ENCODE data around the gene MAIP1. TPM values are rescaled to one million over a fixed set of nuclear protein-coding genes. Genes with fewer than 3 reads are reported as not detected.
A peak's percentile ranks its signal among the peaks of the same experiment; 100 is the strongest.

The MAIP1 gene
- total RNA-seq, 2 experiments from 2014 or later = 19.2 to 20.0 TPM

GRCh38 chr2:199985625-199986207, 30.3 kb downstream of the MAIP1 start:
- Mint-ChIP-seq H3K27me3 (no peaks in the 10 kb centered on the region), H3K4me1 (peaks cover 5% of the 10 kb centered on the region), H3K27ac (no peak overlapping the region), H3K9me3 (peaks cover 1% of the 10 kb centered on the region), H3K36me3 (no peaks in the 10 kb centered on the region), H3K4me3 (no peak overlapping the region)
- DNase-seq = peak; percentile 40
- ATAC-seq (ENCODE audit: low read depth) = peak; percentile 83
- POLR2A ChIA-PET = interaction anchor here (0.6 to 0.9 kb wide), 2 partner anchors 9 to 482 kb away, joined by 3 to 4 read pairs; no protein-coding TSS in a partner anchor

GRCh38 chr2:199987586-199987985, 32.2 kb downstream of the MAIP1 start:
- no peak overlapping the region for H3K4me3 Mint-ChIP-seq
- no peak overlapping the region for H3K27ac Mint-ChIP-seq
- POLR2A ChIA-PET = no interaction called here
- peaks cover 1% of the 10 kb centered on the region for H3K9me3 Mint-ChIP-seq
- peaks cover 5% of the 10 kb centered on the region for H3K4me1 Mint-ChIP-seq
- no peaks in the 10 kb centered on the region for H3K36me3 Mint-ChIP-seq
- ATAC-seq (ENCODE audit: low read depth) (no peak), DNase-seq (no peak)
- no peaks in the 10 kb centered on the region for H3K27me3 Mint-ChIP-seq

- Mint-ChIP-seq H3K27ac (no peak overlapping the region), H3K27me3 (no peaks in the 10 kb centered on the region), H3K9me3 (peaks cover 1% of the 10 kb centered on the region), H3K4me1 (peaks cover 5% of the 10 kb centered on the region), H3K36me3 (no peaks in the 10 kb centered on the region), H3K4me3 (no peak overlapping the region)
- POLR2A ChIA-PET = no interaction called here
- no peak for DNase-seq
- ATAC-seq (ENCODE audit: low read depth) = no peak
Measured at GRCh38 chr2:199988151-199988550, 32.8 kb downstream of the MAIP1 start.

- peaks cover 1% of the 10 kb centered on the region for H3K9me3 Mint-ChIP-seq
- no peak overlapping the region for H3K27ac Mint-ChIP-seq
- no peaks in the 10 kb centered on the region for H3K27me3 Mint-ChIP-seq
- no peaks in the 10 kb centered on the region for H3K36me3 Mint-ChIP-seq
- no peak for DNase-seq
- POLR2A ChIA-PET = no interaction called here
- H3K4me1 Mint-ChIP-seq = peaks cover 5% of the 10 kb centered on the region
- H3K4me3 Mint-ChIP-seq = no peak overlapping the region
- ATAC-seq (ENCODE audit: low read depth) = no peak
Measured at GRCh38 chr2:199989822-199990221, 34.4 kb downstream of the MAIP1 start.

GRCh38 chr2:199991691-199992090, 36.3 kb downstream of the MAIP1 start:
- Mint-ChIP-seq H3K4me1 (no peaks in the 10 kb centered on the region), H3K27me3 (no peaks in the 10 kb centered on the region)
- POLR2A ChIA-PET = no interaction called here

GRCh38 chr2:199992296-199992695, 36.9 kb downstream of the MAIP1 start:
- H3K9me3 Mint-ChIP-seq = no peaks in the 10 kb centered on the region
- no peaks in the 10 kb centered on the region for H3K4me1 Mint-ChIP-seq
- no peak overlapping the region for H3K4me3 Mint-ChIP-seq
- no peaks in the 10 kb centered on the region for H3K27me3 Mint-ChIP-seq
- no peak for ATAC-seq (ENCODE audit: low read depth)
- DNase-seq = no peak
- no peaks in the 10 kb centered on the region for H3K36me3 Mint-ChIP-seq
- POLR2A ChIA-PET = no interaction called here
- no peak overlapping the region for H3K27ac Mint-ChIP-seq

More at GRCh38 chr2:199991691-199992090, 36.3 kb downstream of the MAIP1 start:
- Mint-ChIP-seq H3K9me3 (no peaks in the 10 kb centered on the region), H3K4me3 (no peak overlapping the region), H3K27ac (no peak overlapping the region), H3K36me3 (no peaks in the 10 kb centered on the region)
- DNase-seq (no peak), ATAC-seq (ENCODE audit: low read depth) (no peak)

- Mint-ChIP-seq H3K36me3 (no peaks in the 10 kb centered on the region), H3K4me3 (no peak overlapping the region), H3K27ac (no peak overlapping the region), H3K9me3 (no peaks in the 10 kb centered on the region), H3K4me1 (no peaks in the 10 kb centered on the region), H3K27me3 (no peaks in the 10 kb centered on the region)
- ATAC-seq (ENCODE audit: low read depth) = no peak
- POLR2A ChIA-PET = interaction anchor here (0.6 kb wide), 1 partner anchor 9 kb away, joined by 3 read pairs; no protein-coding TSS in a partner anchor
- no peak for DNase-seq
Measured at GRCh38 chr2:199994371-199994770, 39.0 kb downstream of the MAIP1 start.

GRCh38 chr2:199994896-199995295, 39.5 kb downstream of the MAIP1 start:
- ATAC-seq (ENCODE audit: low read depth) = no peak
- H3K27me3 Mint-ChIP-seq = no peaks in the 10 kb centered on the region
- DNase-seq = no peak
- H3K9me3 Mint-ChIP-seq = no peaks in the 10 kb centered on the region
- H3K4me1 Mint-ChIP-seq = no peaks in the 10 kb centered on the region
- H3K27ac Mint-ChIP-seq = no peak overlapping the region
- POLR2A ChIA-PET = interaction anchor here (0.6 kb wide), 1 partner anchor 10 kb away, joined by 3 read pairs; no protein-coding TSS in a partner anchor
- H3K4me3 Mint-ChIP-seq = no peak overlapping the region
- no peaks in the 10 kb centered on the region for H3K36me3 Mint-ChIP-seq

GRCh38 chr2:199997296-199997695, 41.9 kb downstream of the MAIP1 start:
- H3K9me3 Mint-ChIP-seq = no peaks in the 10 kb centered on the region
- H3K4me1 Mint-ChIP-seq = no peaks in the 10 kb centered on the region
- peaks cover 3% of the 10 kb centered on the region for H3K27me3 Mint-ChIP-seq
- DNase-seq = no peak
- H3K36me3 Mint-ChIP-seq = no peaks in the 10 kb centered on the region
- POLR2A ChIA-PET = no interaction called here
- no peak overlapping the region for H3K27ac Mint-ChIP-seq
- no peak for ATAC-seq (ENCODE audit: low read depth)
- H3K4me3 Mint-ChIP-seq = no peak overlapping the region

GRCh38 chr2:199999166-199999565, 43.8 kb downstream of the MAIP1 start:
- DNase-seq = no peak
- peaks cover 3% of the 10 kb centered on the region for H3K27me3 Mint-ChIP-seq
- H3K36me3 Mint-ChIP-seq = no peaks in the 10 kb centered on the region
- no peaks in the 10 kb centered on the region for H3K4me1 Mint-ChIP-seq
- no peak overlapping the region for H3K4me3 Mint-ChIP-seq
- POLR2A ChIA-PET = no interaction called here
- H3K9me3 Mint-ChIP-seq = no peaks in the 10 kb centered on the region
- no peak for ATAC-seq (ENCODE audit: low read depth)
- no peak overlapping the region for H3K27ac Mint-ChIP-seq

- no peak overlapping the region for H3K27ac Mint-ChIP-seq
- ATAC-seq (ENCODE audit: low read depth) (no peak), DNase-seq (no peak)
- H3K36me3 Mint-ChIP-seq = no peaks in the 10 kb centered on the region
- H3K27me3 Mint-ChIP-seq = peaks cover 12% of the 10 kb centered on the region
- POLR2A ChIA-PET = no interaction called here
- no peaks in the 10 kb centered on the region for H3K4me1 Mint-ChIP-seq
- no peak overlapping the region for H3K4me3 Mint-ChIP-seq
- H3K9me3 Mint-ChIP-seq = peaks cover 2% of the 10 kb centered on the region
Measured at GRCh38 chr2:200000444-200001163, 45.2 kb downstream of the MAIP1 start.

- peaks cover 2% of the 10 kb centered on the region for H3K9me3 Mint-ChIP-seq
- ATAC-seq (ENCODE audit: low read depth) = no peak
- no peaks in the 10 kb centered on the region for H3K4me1 Mint-ChIP-seq
- H3K4me3 Mint-ChIP-seq = no peak overlapping the region
- no peak for DNase-seq
- peaks cover 21% of the 10 kb centered on the region for H3K27me3 Mint-ChIP-seq
- no peaks in the 10 kb centered on the region for H3K36me3 Mint-ChIP-seq
- H3K27ac Mint-ChIP-seq = no peak overlapping the region
- POLR2A ChIA-PET = no interaction called here
Measured at GRCh38 chr2:200003444-200003843, 48.1 kb downstream of the MAIP1 start.

- H3K9me3 Mint-ChIP-seq = peaks cover 2% of the 10 kb centered on the region
- no peak overlapping the region for H3K4me3 Mint-ChIP-seq
- peaks cover 24% of the 10 kb centered on the region for H3K27me3 Mint-ChIP-seq
- H3K27ac Mint-ChIP-seq = no peak overlapping the region
- no peaks in the 10 kb centered on the region for H3K4me1 Mint-ChIP-seq
- POLR2A ChIA-PET = no interaction called here
- DNase-seq = no peak
- no peak for ATAC-seq (ENCODE audit: low read depth)
- H3K36me3 Mint-ChIP-seq = no peaks in the 10 kb centered on the region
Measured at GRCh38 chr2:200005675-200006074, 50.3 kb downstream of the MAIP1 start.

- Mint-ChIP-seq H3K27me3 (peaks cover 26% of the 10 kb centered on the region), H3K4me3 (no peak overlapping the region), H3K4me1 (no peaks in the 10 kb centered on the region), H3K27ac (no peak overlapping the region), H3K36me3 (no peaks in the 10 kb centered on the region), H3K9me3 (peaks cover 2% of the 10 kb centered on the region)
- ATAC-seq (ENCODE audit: low read depth) (no peak), DNase-seq (no peak)
- POLR2A ChIA-PET = no interaction called here
Measured at GRCh38 chr2:200007306-200007705, 51.9 kb downstream of the MAIP1 start.
